Upper lobe of right lung (tissue), 1 donor: ENCODE data around the gene TRIM45. TPM values are rescaled to one million over a fixed set of nuclear protein-coding genes. Genes with fewer than 3 reads are reported as not detected.

Source experiments
- ATAC-seq: fragments of 200-7000 bp; cut with Tn5 transposase; one replicate; pipeline ENCODE4 v1.9.1; 2020; ENCODE audit warnings: mild to moderate bottlenecking, moderate library complexity
- DNase-seq: peaks from one replicate; pipeline ENCODE4 v3.0.0-alpha.2; 2020
- H3K27ac ChIP-seq: fragments of 200-600 bp; one replicate; pipeline ENCODE4 v1.8.0; 2022
- H3K27me3 ChIP-seq: fragments of 200-600 bp; one replicate; pipeline ENCODE4 v1.8.0; 2022; ENCODE audit warnings: mild to moderate bottlenecking
- H3K36me3 ChIP-seq: fragments of 200-600 bp; one replicate; pipeline ENCODE4 v1.8.0; 2022
- H3K4me1 ChIP-seq: fragments of 200-600 bp; one replicate; pipeline ENCODE4 v1.8.0; 2022
- H3K4me3 ChIP-seq: fragments of 200-600 bp; one replicate; pipeline ENCODE4 v1.8.0; 2022; ENCODE audit warnings: mild to moderate bottlenecking
- H3K9me3 ChIP-seq: fragments of 200-600 bp; one replicate; pipeline ENCODE4 v1.8.0; 2022
- intact Hi-C: fragments of 100-400 bp; cut with DNase I; formaldehyde crosslinking; loops from one replicate; pipeline ENCODE4 v1.11.0; 2022
- total RNA-seq: library from RNA; stranded (reverse); fragmentation: NEBNext Ultra II Directional; extraction: Animal tissue kit (Norgen Biotek cat#: 25700); gene quantifications from one replicate; pipeline ENCODE4 v1.2.1, GENCODE V29; 2021
- TF ChIP-seq, protein P1 (sequence below): fragments of 200-600 bp; IDR thresholded peaks from one replicate; pipeline ENCODE4 v1.8.0; 2022; ENCODE audit warnings: antibody characterized with exemption
- donor health status: DM: no; HTN: yes; CAD: no; lungs with severe emphysema.

The TRIM45 gene
- total RNA-seq, 1 donor from 2014 or later, result 1.7 TPM

DNA sequence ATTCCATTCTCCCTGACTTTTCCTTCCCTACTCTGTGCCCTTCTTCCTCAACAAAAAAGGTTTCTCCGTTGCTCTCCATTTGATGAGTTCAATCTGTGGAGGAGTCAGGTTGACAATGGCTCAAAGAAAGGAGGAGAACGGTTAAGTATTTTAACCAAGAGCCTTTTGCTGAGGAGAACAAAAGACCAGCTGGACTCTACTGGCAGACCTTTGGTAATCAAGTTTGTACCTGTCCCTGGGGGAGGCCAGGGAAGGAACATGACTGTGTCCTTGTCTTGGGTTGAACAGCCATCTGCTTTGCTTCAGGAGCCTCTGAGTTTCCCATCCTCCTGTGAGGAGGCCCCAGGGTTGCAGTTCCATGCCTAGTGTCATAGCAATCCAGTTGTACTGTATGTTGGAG lies 31.6 kb downstream of the TRIM45 start:
- Histone ChIP-seq H3K9me3 (no peaks in the 10 kb centered on the region), H3K4me3 (no peak overlapping the region), H3K27ac (no peak overlapping the region), H3K4me1 (no peaks in the 10 kb centered on the region), H3K36me3 (peaks cover 13% of the 10 kb centered on the region), H3K27me3 (no peaks in the 10 kb centered on the region)
- TF ChIP-seq, protein P1, sequence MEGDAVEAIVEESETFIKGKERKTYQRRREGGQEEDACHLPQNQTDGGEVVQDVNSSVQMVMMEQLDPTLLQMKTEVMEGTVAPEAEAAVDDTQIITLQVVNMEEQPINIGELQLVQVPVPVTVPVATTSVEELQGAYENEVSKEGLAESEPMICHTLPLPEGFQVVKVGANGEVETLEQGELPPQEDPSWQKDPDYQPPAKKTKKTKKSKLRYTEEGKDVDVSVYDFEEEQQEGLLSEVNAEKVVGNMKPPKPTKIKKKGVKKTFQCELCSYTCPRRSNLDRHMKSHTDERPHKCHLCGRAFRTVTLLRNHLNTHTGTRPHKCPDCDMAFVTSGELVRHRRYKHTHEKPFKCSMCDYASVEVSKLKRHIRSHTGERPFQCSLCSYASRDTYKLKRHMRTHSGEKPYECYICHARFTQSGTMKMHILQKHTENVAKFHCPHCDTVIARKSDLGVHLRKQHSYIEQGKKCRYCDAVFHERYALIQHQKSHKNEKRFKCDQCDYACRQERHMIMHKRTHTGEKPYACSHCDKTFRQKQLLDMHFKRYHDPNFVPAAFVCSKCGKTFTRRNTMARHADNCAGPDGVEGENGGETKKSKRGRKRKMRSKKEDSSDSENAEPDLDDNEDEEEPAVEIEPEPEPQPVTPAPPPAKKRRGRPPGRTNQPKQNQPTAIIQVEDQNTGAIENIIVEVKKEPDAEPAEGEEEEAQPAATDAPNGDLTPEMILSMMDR, result no peak
- DNase-seq, result no peak
- intact Hi-C loops, result no loop called here
- no peak for ATAC-seq

DNA sequence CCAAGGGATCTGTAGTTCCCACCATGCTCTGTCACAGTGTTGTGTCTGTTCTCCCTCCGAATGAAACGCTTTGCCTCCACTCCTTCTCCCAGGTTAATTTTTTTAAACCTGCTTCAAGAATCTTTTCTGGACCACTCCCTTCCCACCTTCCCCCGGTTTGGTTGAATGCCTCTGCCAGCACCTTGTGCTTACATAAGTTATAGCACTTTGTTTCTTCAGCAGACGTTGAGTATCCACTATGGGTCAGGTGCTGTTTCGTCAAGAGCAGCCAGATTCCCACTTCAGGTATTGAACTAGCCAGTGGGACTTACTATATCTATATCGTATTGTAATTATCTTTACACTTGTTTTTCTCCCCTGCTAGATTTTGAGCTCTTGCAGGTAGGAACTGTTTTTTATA lies 33.9 kb downstream of the TRIM45 start:
- ATAC-seq, result no peak
- Histone ChIP-seq H3K4me3 (no peak overlapping the region), H3K27ac (no peak overlapping the region), H3K27me3 (no peaks in the 10 kb centered on the region), H3K36me3 (peaks cover 13% of the 10 kb centered on the region), H3K4me1 (no peaks in the 10 kb centered on the region), H3K9me3 (no peaks in the 10 kb centered on the region)
- no peak for DNase-seq
- intact Hi-C loops, result no loop called here
- TF ChIP-seq, protein P1, result no peak

DNA sequence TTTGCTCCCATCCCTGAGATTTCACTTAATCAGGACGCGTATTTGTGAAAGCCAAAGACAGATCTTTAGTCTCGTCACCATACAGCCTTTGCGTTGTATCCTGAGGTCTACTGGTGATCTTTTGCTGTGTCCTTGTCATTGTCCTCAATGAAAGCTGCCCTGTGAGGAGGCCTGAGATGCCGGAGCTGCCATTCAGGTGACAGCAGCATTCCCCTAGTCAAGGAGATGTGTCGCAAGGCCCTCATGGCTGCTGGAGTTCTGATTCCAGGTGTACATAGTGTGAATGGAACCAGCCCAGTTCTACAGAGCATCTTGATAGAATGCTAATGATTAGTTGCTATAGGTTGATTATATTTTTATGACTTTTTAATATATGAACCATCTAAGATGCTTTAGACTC lies 37.3 kb downstream of the TRIM45 start:
- Histone ChIP-seq H3K4me3 (no peak overlapping the region), H3K9me3 (no peaks in the 10 kb centered on the region), H3K27ac (no peak overlapping the region), H3K4me1 (no peaks in the 10 kb centered on the region), H3K36me3 (peaks cover 31% of the 10 kb centered on the region), H3K27me3 (no peaks in the 10 kb centered on the region)
- ATAC-seq (no peak), DNase-seq (no peak)
- TF ChIP-seq, protein P1, result no peak
- intact Hi-C loops, result no loop called here

DNA sequence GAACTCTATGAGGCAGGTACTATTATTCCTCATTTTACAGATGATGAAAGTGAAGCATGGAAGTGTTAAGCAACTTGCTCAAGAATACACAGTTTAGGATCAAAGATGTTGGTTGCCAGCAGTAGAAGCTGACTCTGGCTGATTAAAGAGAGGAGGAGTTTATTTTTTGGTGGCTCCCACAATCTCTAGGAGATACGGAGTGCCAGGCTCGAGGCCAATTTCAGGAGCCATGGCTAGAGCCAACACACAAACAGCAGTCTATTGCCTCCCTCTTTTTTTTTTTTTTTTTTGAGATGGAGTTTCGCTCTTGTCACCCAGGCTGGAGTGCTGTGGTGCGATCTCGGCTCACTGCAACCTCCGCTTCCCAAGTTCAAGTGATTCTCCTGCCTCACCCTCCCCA lies 41.8 kb downstream of the TRIM45 start:
- intact Hi-C loops, result no loop called here
- Histone ChIP-seq H3K27ac (no peak overlapping the region), H3K4me3 (no peak overlapping the region), H3K27me3 (no peaks in the 10 kb centered on the region), H3K9me3 (no peaks in the 10 kb centered on the region), H3K36me3 (peaks cover 64% of the 10 kb centered on the region), H3K4me1 (no peaks in the 10 kb centered on the region)
- TF ChIP-seq, protein P1, result no peak
- ATAC-seq, result no peak
- DNase-seq, result no peak

DNA sequence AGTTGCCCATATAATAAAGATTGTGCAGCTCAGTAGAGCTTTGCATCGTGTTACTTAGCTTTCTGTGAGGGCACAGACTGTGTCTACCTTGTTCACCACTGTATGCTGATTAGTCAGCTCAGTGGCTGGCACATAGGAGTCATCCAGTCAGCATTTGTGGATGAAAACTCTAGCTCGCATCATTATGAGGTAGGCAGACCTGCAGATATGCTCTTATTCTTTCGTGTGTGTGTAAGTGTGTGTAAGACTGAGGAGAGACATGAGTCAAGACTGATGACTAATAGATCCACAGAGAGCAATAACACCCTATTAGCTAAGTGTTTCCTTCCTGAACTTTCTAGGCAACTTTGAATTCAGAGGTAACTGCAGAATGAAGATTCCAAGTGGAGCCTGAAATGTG lies 44.3 kb downstream of the TRIM45 start:
- Histone ChIP-seq H3K27ac (no peak overlapping the region), H3K36me3 (peaks cover 65% of the 10 kb centered on the region), H3K4me3 (no peak overlapping the region), H3K4me1 (no peaks in the 10 kb centered on the region), H3K27me3 (no peaks in the 10 kb centered on the region), H3K9me3 (no peaks in the 10 kb centered on the region)
- DNase-seq (no peak), ATAC-seq (no peak)
- intact Hi-C loops, result no loop called here
- TF ChIP-seq, protein P1, result no peak

DNA sequence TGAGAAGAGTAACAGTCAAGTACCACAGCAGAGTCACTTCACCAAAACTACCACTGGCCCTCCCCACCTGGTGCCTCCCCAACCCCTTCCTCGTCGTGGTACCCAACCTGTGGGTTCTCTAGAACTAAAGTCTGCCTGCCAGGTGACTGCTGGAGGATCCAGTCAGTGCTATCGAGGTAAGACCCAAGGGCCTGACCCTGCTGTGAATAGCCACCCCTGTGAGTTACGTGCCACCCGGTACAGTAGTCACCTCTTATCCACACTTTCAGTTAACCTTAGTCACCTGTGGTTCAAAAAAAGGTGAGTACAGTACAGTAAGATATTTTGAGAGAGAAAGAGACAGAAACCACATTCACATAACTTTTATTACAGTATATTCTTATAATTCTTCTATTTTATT lies 44.9 kb downstream of the TRIM45 start:
- no peak for DNase-seq
- no peak for ATAC-seq
- Histone ChIP-seq H3K9me3 (no peaks in the 10 kb centered on the region), H3K4me3 (no peak overlapping the region), H3K36me3 (peaks cover 59% of the 10 kb centered on the region), H3K27ac (no peak overlapping the region), H3K4me1 (no peaks in the 10 kb centered on the region), H3K27me3 (no peaks in the 10 kb centered on the region)
- intact Hi-C loops, result no loop called here
- TF ChIP-seq, protein P1, result no peak
